Kidney (tissue), 14 donors: ENCODE measurements around the gene H2BK1. TPM values are rescaled to one million over a fixed set of nuclear protein-coding genes. Genes with fewer than 3 reads are reported as not detected.
A peak's percentile ranks its signal among the peaks of the same experiment; 100 is the strongest.

Experiments used
- DNase-seq, 5 donors: peaks; one replicate each; pipeline ENCODE4 v3.0.0-alpha.2; 2013 to 2020
- FAIRE-seq: peaks from 2 replicates; lab custom pipeline; 2012; peaks lifted over from hg19 to GRCh38; lab: Jason Lieb, UNC
- H3K27ac ChIP-seq, 2 donors: one replicate each; pipeline ENCODE4 v1.7.0; 2013; ENCODE audit warnings: low read depth in 2 of 2, low read length in 2 of 2, inconsistent platforms in 1 of 2
- H3K27me3 ChIP-seq: one replicate; pipeline ENCODE4 v1.7.1; 2013; ENCODE audit warnings: low read length, inconsistent platforms; ENCODE audit not compliant: control insufficient read depth, insufficient read depth
- H3K36me3 ChIP-seq, 3 donors: one replicate each; pipeline versions ENCODE4 v1.7.0 to v1.7.1; 2013; ENCODE audit warnings: low read length in 3 of 3, control low read depth in 1 of 3, inconsistent platforms in 1 of 3; ENCODE audit not compliant: insufficient read depth in 3 of 3, control insufficient read depth in 2 of 3
- H3K4me1 ChIP-seq, 3 donors: one replicate each; pipeline versions ENCODE4 v1.7.0 to v1.7.1; 2013; ENCODE audit warnings: low read length in 3 of 3, inconsistent platforms in 1 of 3, low read depth in 1 of 3; ENCODE audit not compliant: control insufficient read depth in 2 of 3, insufficient read depth in 2 of 3
- H3K4me3 ChIP-seq, 3 donors: one replicate each; pipeline versions ENCODE4 v1.7.0 to v1.8.1; 2013; ENCODE audit warnings: low read length in 3 of 3, control low read depth in 1 of 3, inconsistent platforms in 1 of 3
- H3K9ac ChIP-seq, 3 donors: one replicate each; pipeline versions ENCODE4 v1.7.0 to v1.7.1; 2013; ENCODE audit warnings: low read length in 3 of 3, control low read depth in 1 of 3, inconsistent platforms in 1 of 3
- H3K9me3 ChIP-seq, 3 donors: one replicate each; pipeline versions ENCODE4 v1.7.0 to v1.7.1; 2013; ENCODE audit warnings: low read length in 3 of 3, control low read depth in 1 of 3, inconsistent platforms in 1 of 3; ENCODE audit not compliant: control insufficient read depth in 2 of 3, insufficient read depth in 1 of 3
- CTCF ChIP-seq: IDR thresholded peaks from 3 replicates; pipeline ENCODE4 v1.5.1; 2012; ENCODE audit warnings: mild to moderate bottlenecking, moderate library complexity, borderline replicate concordance; ENCODE audit not compliant: insufficient read depth; ENCODE audit errors: extremely low read depth
- intact Hi-C: fragments of 100-400 bp; cut with DNase I; formaldehyde crosslinking; loops from one replicate; pipeline ENCODE4 v1.11.1; 2022
- polyA plus RNA-seq: library from polyadenylated mRNA; stranded (reverse); fragments of 350-450 nt; fragmentation: Illumina TruSeq; extraction: RNeasy Lipid Tissue Mini Kit (QIAGEN cat#74804); gene quantifications from one replicate; pipeline ENCODE4 v1.2.3, GENCODE V29; 2014; ENCODE audit warnings: low read depth, low replicate concordance; ENCODE audit not compliant: insufficient read depth
- total RNA-seq: library from RNA; stranded (reverse); fragmentation: NEBNext Ultra II Directional; extraction: Animal tissue kit (Norgen Biotek cat#: 25700); gene quantifications from one replicate; pipeline ENCODE4 v1.2.1, GENCODE V29; 2021
- donor health status: control.
- donor health status: control.
- donor health status: control.
- donor health status: control.
- donor health status: control.
- donor health status: DM: yes; HTN: yes; CAD: no.
- donor health status: Normal renal cell carcinoma (clear cell type).

Gene H2BK1
- total and polyA plus RNA-seq, 2 donors from 2014 or later: not detected

- no peak for FAIRE-seq
- Histone ChIP-seq H3K4me1 (peaks cover 10 to 55% (median 25%) of the 10 kb centered on the region in 3 donors), H3K4me3 (peak overlapping the region in 2 of 3 donors; percentile 36 to 56), H3K27me3 (no peaks in the 10 kb centered on the region), H3K27ac (peak overlapping the region; percentile 61 to 89), H3K9me3 (no peaks in the 10 kb centered on the region), H3K36me3 (no peaks in the 10 kb centered on the region), H3K9ac (peak overlapping the region in 1 of 3 donors; percentile 71)
- TF ChIP-seq CTCF: no peak
- peak in 4 of 5 donors; percentile 56 to 77 (median 60) for DNase-seq
- intact Hi-C loops: loop anchor here (10.0 kb wide), 1 partner anchor 56 kb away; no protein-coding TSS in a partner anchor
These were observed 38.9 kb upstream of the H2BK1 start for GRCh38 chr7:151249034-151249731.

GRCh38 chr7:151248346-151249033, 38.2 kb upstream of the H2BK1 start, which contains the start of gene SMARCD3:
SMARCD3 (minus strand) TSS chr7:151248694; CDS start chr7:151248562, 132 bp downstream.
- intact Hi-C loops: loop anchor here (10.0 kb wide), 1 partner anchor 56 kb away; no protein-coding TSS in a partner anchor
- FAIRE-seq (no peak), DNase-seq (peak; percentile 80 to 89 (median 87))
- no peaks in the 10 kb centered on the region for H3K9me3 ChIP-seq
- H3K36me3 ChIP-seq: no peaks in the 10 kb centered on the region
- peak within 1 kb of the TSS; percentile 58 to 65 (median 62) for H3K4me3 ChIP-seq
- H3K9ac ChIP-seq: peak within 1 kb of the TSS; percentile 18 to 71 (median 55)
- H3K27ac ChIP-seq: peak within 1 kb of the TSS; percentile 89 to 93
- no peak for TF ChIP-seq CTCF
- no peaks in the 10 kb centered on the region for H3K27me3 ChIP-seq
- H3K4me1 ChIP-seq: peaks cover 10 to 59% (median 25%) of the 10 kb centered on the region in 3 donors

- peak overlapping the region; percentile 58 to 65 (median 62) for H3K4me3 ChIP-seq
- intact Hi-C loops: loop anchor here (10.0 kb wide), 1 partner anchor 57 kb away; no protein-coding TSS in a partner anchor
- no peak for TF ChIP-seq CTCF
- H3K9me3 ChIP-seq: no peaks in the 10 kb centered on the region
- H3K4me1 ChIP-seq: peaks cover 10 to 60% (median 25%) of the 10 kb centered on the region in 3 donors
- H3K36me3 ChIP-seq: no peaks in the 10 kb centered on the region
- peak overlapping the region; percentile 18 to 41 (median 37) for H3K9ac ChIP-seq
- peak overlapping the region; percentile 83 to 93 for H3K27ac ChIP-seq
- DNase-seq (peak; percentile 48 to 85 (median 59)), FAIRE-seq (no peak)
- no peaks in the 10 kb centered on the region for H3K27me3 ChIP-seq
These were observed 37.5 kb upstream of the H2BK1 start for GRCh38 chr7:151247611-151248345.
